ENCODE data around the gene EXOC6. TPM values are rescaled to one million over a fixed set of nuclear protein-coding genes. Genes with fewer than 3 reads are reported as not detected.

Gene EXOC6
- total RNA-seq, 1 donor from 2014 or later = 25.6 TPM

GRCh38 chr10:93071177-93071472 is 222.8 kb downstream of the EXOC6 start:
- no peak for DNase-seq (ENCODE audit: low spot score)
- no peaks in the 10 kb centered on the region for H3K9me3 ChIP-seq (ENCODE audit: low read depth)
- H3K9me3 Mint-ChIP-seq = peaks cover 2% of the 10 kb centered on the region
- TF ChIP-seq EZH2 (IDR thresholded peaks at IDR 0.05) = no peak
- no peak for TF ChIP-seq EZH2phosphoT487 (IDR thresholded peaks at IDR 0.05)
- no peak for TF ChIP-seq CTCF (IDR thresholded peaks at IDR 0.05)
- H3K79me2 ChIP-seq (ENCODE audit: low read depth) = peaks cover 36% of the 10 kb centered on the region
- H2AFZ ChIP-seq (replicated peaks) = no peak overlapping the region
- peaks cover 57% of the 10 kb centered on the region for H4K20me1 ChIP-seq (ENCODE audit: low read depth)
- H3K27me3 ChIP-seq = peaks cover 100% of the 10 kb centered on the region
- H3K4me1 Mint-ChIP-seq = peaks cover 36% of the 10 kb centered on the region
- H3K4me1 ChIP-seq = peaks cover 16% of the 10 kb centered on the region
- no peak overlapping the region for H3K9ac ChIP-seq
- no peaks in the 10 kb centered on the region for H3K36me3 ChIP-seq
- no peaks in the 10 kb centered on the region for H3K36me3 Mint-ChIP-seq
- peaks cover 29% of the 10 kb centered on the region for H3F3A ChIP-seq (ENCODE audit: low read depth)
- H3K4me2 ChIP-seq = peak overlapping the region; percentile 89
- H3K27ac ChIP-seq = no peak overlapping the region
- no peak overlapping the region for H3K27ac Mint-ChIP-seq
- H3K27me3 Mint-ChIP-seq (ENCODE audit: insufficient read depth, low read depth) = peaks cover 82% of the 10 kb centered on the region
- peak overlapping the region; percentile 77 for H3K4me3 Mint-ChIP-seq
- no peak overlapping the region for H3K4me3 ChIP-seq

GRCh38 chr10:93071674-93072224 is 223.4 kb downstream of the EXOC6 start:
- H3K4me1 Mint-ChIP-seq = peaks cover 36% of the 10 kb centered on the region
- no peaks in the 10 kb centered on the region for H3K36me3 Mint-ChIP-seq
- Histone ChIP-seq H3K36me3 (no peaks in the 10 kb centered on the region), H3K27me3 (peaks cover 100% of the 10 kb centered on the region), H3K27ac (no peak overlapping the region), H4K20me1 (ENCODE audit: low read depth) (peaks cover 55% of the 10 kb centered on the region), H3K4me1 (peaks cover 20% of the 10 kb centered on the region), H3K4me3 (peak overlapping the region; percentile 66), H2AFZ (replicated peaks) (peak overlapping the region; percentile 1), H3K79me2 (ENCODE audit: low read depth) (peaks cover 43% of the 10 kb centered on the region), H3F3A (ENCODE audit: low read depth) (peaks cover 27% of the 10 kb centered on the region), H3K9ac (no peak overlapping the region), H3K4me2 (peak overlapping the region; percentile 89), H3K9me3 (ENCODE audit: low read depth) (no peaks in the 10 kb centered on the region)
- no peak for TF ChIP-seq EZH2 (IDR thresholded peaks at IDR 0.05)
- TF ChIP-seq CTCF (IDR thresholded peaks at IDR 0.05) = peak; percentile 33
- TF ChIP-seq EZH2phosphoT487 (IDR thresholded peaks at IDR 0.05) = no peak
- H3K27me3 Mint-ChIP-seq (ENCODE audit: insufficient read depth, low read depth) = peaks cover 82% of the 10 kb centered on the region
- no peak overlapping the region for H3K27ac Mint-ChIP-seq
- peak overlapping the region; percentile 87 for H3K4me3 Mint-ChIP-seq
- DNase-seq (ENCODE audit: low spot score) = peak; percentile 90
- peaks cover 2% of the 10 kb centered on the region for H3K9me3 Mint-ChIP-seq

- Histone ChIP-seq H3F3A (ENCODE audit: low read depth) (peaks cover 22% of the 10 kb centered on the region), H3K27ac (no peak overlapping the region), H4K20me1 (ENCODE audit: low read depth) (peaks cover 49% of the 10 kb centered on the region), H3K4me2 (peak overlapping the region; percentile 89), H3K36me3 (no peaks in the 10 kb centered on the region), H3K27me3 (peaks cover 98% of the 10 kb centered on the region), H3K4me3 (peak overlapping the region; percentile 66), H3K9me3 (ENCODE audit: low read depth) (no peaks in the 10 kb centered on the region), H3K79me2 (ENCODE audit: low read depth) (peaks cover 48% of the 10 kb centered on the region), H3K4me1 (peaks cover 21% of the 10 kb centered on the region), H3K9ac (no peak overlapping the region), H2AFZ (replicated peaks) (peak overlapping the region; percentile 1)
- no peak overlapping the region for H3K27ac Mint-ChIP-seq
- peak overlapping the region; percentile 87 for H3K4me3 Mint-ChIP-seq
- TF ChIP-seq EZH2 (IDR thresholded peaks at IDR 0.05) (peak; percentile 85), EZH2phosphoT487 (IDR thresholded peaks at IDR 0.05) (peak; percentile 41), CTCF (IDR thresholded peaks at IDR 0.05) (no peak)
- no peak for DNase-seq (ENCODE audit: low spot score)
- peaks cover 2% of the 10 kb centered on the region for H3K9me3 Mint-ChIP-seq
- H3K36me3 Mint-ChIP-seq = no peaks in the 10 kb centered on the region
- H3K27me3 Mint-ChIP-seq (ENCODE audit: insufficient read depth, low read depth) = peaks cover 81% of the 10 kb centered on the region
- H3K4me1 Mint-ChIP-seq = peaks cover 36% of the 10 kb centered on the region
Observed at GRCh38 chr10:93072225-93072712, 223.9 kb downstream of the EXOC6 start.
